Hepatocyte (in vitro differentiated cells): ENCODE results near the gene MYZAP. TPM values are rescaled to one million over a fixed set of nuclear protein-coding genes. Genes with fewer than 3 reads are reported as not detected.

Experiments used
- DNase-seq: peaks from one replicate; pipeline ENCODE4 v3.0.0-alpha.2; 2016; ENCODE audit warnings: low spot score
- H2AFZ ChIP-seq: fragments of 200-600 bp; sonication (generic); 2 replicates; pipeline ENCODE4 v1.6.0; 2016; ENCODE audit warnings: antibody characterized with exemption, mild to moderate bottlenecking
- H3K27ac ChIP-seq: fragments of 200-600 bp; sonication (generic); 2 replicates; pipeline ENCODE4 v1.5.1; 2016; ENCODE audit warnings: mild to moderate bottlenecking
- H3K27me3 ChIP-seq: fragments of 200-600 bp; sonication (generic); 2 replicates; pipeline ENCODE4 v1.6.1; 2016
- H3K36me3 ChIP-seq: fragments of 200-600 bp; sonication (generic); replicated peaks from 2 replicates; pipeline ENCODE4 v1.5.1; 2016; ENCODE audit warnings: low read depth; ENCODE audit not compliant: insufficient read depth
- H3K4me1 ChIP-seq: fragments of 200-600 bp; sonication (generic); 2 replicates; pipeline ENCODE4 v1.5.1; 2016; ENCODE audit warnings: mild to moderate bottlenecking, moderate library complexity; ENCODE audit not compliant: insufficient read depth
- H3K4me2 ChIP-seq: fragments of 200-600 bp; sonication (generic); 2 replicates; pipeline ENCODE4 v1.6.0; 2016
- H3K4me3 ChIP-seq: fragments of 200-600 bp; sonication (generic); 2 replicates; pipeline ENCODE4 v1.5.1; 2016; ENCODE audit warnings: mild to moderate bottlenecking
- H3K79me2 ChIP-seq: fragments of 200-600 bp; sonication (generic); 2 replicates; pipeline ENCODE4 v1.6.0; 2017; ENCODE audit warnings: mild to moderate bottlenecking
- H3K9me2 ChIP-seq: fragments of 200-600 bp; sonication (generic); replicated peaks from 2 replicates; pipeline ENCODE4 v1.6.0; 2017; ENCODE audit warnings: mild to moderate bottlenecking; ENCODE audit not compliant: insufficient read depth
- H3K9me3 ChIP-seq: fragments of 200-600 bp; sonication (generic); 2 replicates; pipeline ENCODE4 v1.5.1; 2016; ENCODE audit warnings: low read depth, mild to moderate bottlenecking
- H4K20me1 ChIP-seq: fragments of 200-600 bp; sonication (generic); 2 replicates; pipeline ENCODE4 v1.6.0; 2016; ENCODE audit warnings: mild to moderate bottlenecking; ENCODE audit not compliant: insufficient read depth, poor library complexity, severe bottlenecking
- EZH2 ChIP-seq: fragments of 200-600 bp; sonication (generic); IDR thresholded peaks from 2 replicates; pipeline ENCODE4 v1.6.1; 2016; ENCODE audit warnings: antibody characterized with exemption, mild to moderate bottlenecking, borderline replicate concordance
- EZH2phosphoT487 ChIP-seq: fragments of 200-600 bp; sonication (generic); IDR thresholded peaks from one replicate; pipeline ENCODE4 v1.6.1; 2018; ENCODE audit warnings: antibody characterized with exemption, mild to moderate bottlenecking, low read depth, moderate library complexity; ENCODE audit not compliant: unreplicated experiment, severe bottlenecking
- WGBS: methylation state at CpG from one replicate; pipeline ENCODE4 v1.1.6; 2016; ENCODE audit warnings: low lambda C conversion rate; ENCODE audit errors: missing lambda C conversion rate; 5-methylcytosine and 5-hydroxymethylcytosine counted together
- polyA plus RNA-seq: library from polyadenylated mRNA; unstranded; fragments of >200 nt; fragmentation: Nextera tagmentation; extraction: Ambion mirVana; gene quantifications from 2 replicates; pipeline ENCODE4 v1.2.1, GENCODE V29; 2016
- total RNA-seq: library from RNA; depleted of rRNA; stranded (reverse); fragments of >200 nt; gene quantifications from 2 replicates; pipeline ENCODE4 v1.2.3, GENCODE V29; 2014
- TF ChIP-seq, protein P1 (sequence below): fragments of 200-600 bp; sonication (generic); IDR thresholded peaks from 2 replicates; pipeline ENCODE4 v1.5.1; 2016; ENCODE audit warnings: antibody characterized with exemption, mild to moderate bottlenecking; ENCODE audit not compliant: poor library complexity

MYZAP gene
- total and polyA plus RNA-seq, 2 experiments from 2014 or later: 12.0 to 15.5 TPM

- no peak overlapping the region for H3K4me2 ChIP-seq
- no peak overlapping the region for H3K4me3 ChIP-seq
- no peaks in the 10 kb centered on the region for H3K27me3 ChIP-seq
- H3K36me3 ChIP-seq: no peaks in the 10 kb centered on the region
- H3K9me3 ChIP-seq: no peaks in the 10 kb centered on the region
- no peak overlapping the region for H2AFZ ChIP-seq
- no peak for DNase-seq
- H3K4me1 ChIP-seq: peaks cover 12% of the 10 kb centered on the region
- no peaks in the 10 kb centered on the region for H3K9me2 ChIP-seq
- no peaks in the 10 kb centered on the region for H4K20me1 ChIP-seq
- 64% methylated on average over 3 of the region's 3 CpGs for WGBS
- TF ChIP-seq EZH2: no peak
- no peak for TF ChIP-seq EZH2phosphoT487
- TF ChIP-seq, protein P1, sequence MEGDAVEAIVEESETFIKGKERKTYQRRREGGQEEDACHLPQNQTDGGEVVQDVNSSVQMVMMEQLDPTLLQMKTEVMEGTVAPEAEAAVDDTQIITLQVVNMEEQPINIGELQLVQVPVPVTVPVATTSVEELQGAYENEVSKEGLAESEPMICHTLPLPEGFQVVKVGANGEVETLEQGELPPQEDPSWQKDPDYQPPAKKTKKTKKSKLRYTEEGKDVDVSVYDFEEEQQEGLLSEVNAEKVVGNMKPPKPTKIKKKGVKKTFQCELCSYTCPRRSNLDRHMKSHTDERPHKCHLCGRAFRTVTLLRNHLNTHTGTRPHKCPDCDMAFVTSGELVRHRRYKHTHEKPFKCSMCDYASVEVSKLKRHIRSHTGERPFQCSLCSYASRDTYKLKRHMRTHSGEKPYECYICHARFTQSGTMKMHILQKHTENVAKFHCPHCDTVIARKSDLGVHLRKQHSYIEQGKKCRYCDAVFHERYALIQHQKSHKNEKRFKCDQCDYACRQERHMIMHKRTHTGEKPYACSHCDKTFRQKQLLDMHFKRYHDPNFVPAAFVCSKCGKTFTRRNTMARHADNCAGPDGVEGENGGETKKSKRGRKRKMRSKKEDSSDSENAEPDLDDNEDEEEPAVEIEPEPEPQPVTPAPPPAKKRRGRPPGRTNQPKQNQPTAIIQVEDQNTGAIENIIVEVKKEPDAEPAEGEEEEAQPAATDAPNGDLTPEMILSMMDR: no peak
- H3K79me2 ChIP-seq: no peaks in the 10 kb centered on the region
- H3K27ac ChIP-seq: peak overlapping the region; percentile 39
These were observed 20.7 kb upstream of the MYZAP start for GRCh38 chr15:57570994-57571393.

- H3K36me3 ChIP-seq: no peaks in the 10 kb centered on the region
- H3K27ac ChIP-seq: no peak overlapping the region
- no peaks in the 10 kb centered on the region for H4K20me1 ChIP-seq
- no peaks in the 10 kb centered on the region for H3K9me2 ChIP-seq
- WGBS: 92% methylated on average over 7 of the region's 7 CpGs
- TF ChIP-seq EZH2 (no peak), EZH2phosphoT487 (no peak)
- TF ChIP-seq, protein P1: no peak
- no peak for DNase-seq
- H3K4me3 ChIP-seq: no peak overlapping the region
- H2AFZ ChIP-seq: no peak overlapping the region
- no peaks in the 10 kb centered on the region for H3K9me3 ChIP-seq
- peaks cover 12% of the 10 kb centered on the region for H3K4me1 ChIP-seq
- H3K27me3 ChIP-seq: no peaks in the 10 kb centered on the region
- H3K79me2 ChIP-seq: no peaks in the 10 kb centered on the region
- H3K4me2 ChIP-seq: no peak overlapping the region
These were observed 20.0 kb upstream of the MYZAP start for GRCh38 chr15:57571725-57572124.

DNA sequence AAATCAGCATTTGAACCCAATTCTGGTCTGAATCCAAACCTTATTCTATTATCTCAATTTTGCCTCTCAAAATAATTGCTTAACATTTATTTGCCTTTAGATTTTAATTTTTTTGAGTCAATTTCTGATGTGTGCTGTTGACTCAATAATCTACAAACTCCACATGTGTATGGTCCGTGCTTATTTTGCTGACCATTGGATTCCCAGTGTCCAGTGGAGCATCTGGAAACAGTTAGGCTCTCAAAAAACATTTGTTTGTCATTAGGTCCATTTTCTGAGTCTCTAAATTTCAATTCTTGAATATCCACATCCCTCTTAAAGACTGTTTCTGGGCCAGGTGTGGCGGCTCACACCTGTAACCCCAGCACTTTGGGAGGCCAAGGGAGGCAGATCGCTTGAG is 19.2 kb upstream of the MYZAP start:
- H3K9me3 ChIP-seq: no peaks in the 10 kb centered on the region
- peaks cover 12% of the 10 kb centered on the region for H3K4me1 ChIP-seq
- H3K4me2 ChIP-seq: no peak overlapping the region
- no peaks in the 10 kb centered on the region for H3K36me3 ChIP-seq
- H3K27me3 ChIP-seq: no peaks in the 10 kb centered on the region
- TF ChIP-seq EZH2: no peak
- no peak for TF ChIP-seq EZH2phosphoT487
- TF ChIP-seq, protein P1: no peak
- no peak overlapping the region for H2AFZ ChIP-seq
- H3K27ac ChIP-seq: no peak overlapping the region
- no peak overlapping the region for H3K4me3 ChIP-seq
- 95% methylated on average over 3 of the region's 3 CpGs for WGBS
- H3K79me2 ChIP-seq: no peaks in the 10 kb centered on the region
- DNase-seq: no peak
- no peaks in the 10 kb centered on the region for H3K9me2 ChIP-seq
- H4K20me1 ChIP-seq: no peaks in the 10 kb centered on the region

DNA sequence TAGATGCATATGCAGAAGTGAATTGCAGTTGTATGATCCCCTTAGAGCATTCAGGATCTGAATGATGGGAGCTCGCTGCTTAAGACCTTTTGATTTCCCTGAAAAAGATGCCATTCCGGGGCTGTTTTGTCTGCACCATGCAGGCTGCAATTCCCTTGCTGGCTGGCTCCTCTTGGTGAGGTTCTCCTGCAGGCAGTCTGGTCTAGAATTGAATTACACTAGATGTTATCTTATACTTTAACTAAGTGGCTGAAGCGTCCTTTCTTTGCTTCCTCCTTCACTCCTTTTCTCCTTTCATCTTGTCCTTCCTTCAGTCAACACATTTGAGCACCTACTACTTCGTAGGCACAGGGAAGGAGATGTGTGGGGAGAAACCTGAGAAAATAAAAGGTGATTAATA is 18.6 kb upstream of the MYZAP start:
- Histone ChIP-seq H3K4me3 (no peak overlapping the region), H3K4me1 (peaks cover 12% of the 10 kb centered on the region), H3K79me2 (no peaks in the 10 kb centered on the region), H3K36me3 (no peaks in the 10 kb centered on the region), H2AFZ (no peak overlapping the region), H3K27me3 (no peaks in the 10 kb centered on the region), H3K4me2 (no peak overlapping the region), H3K9me2 (no peaks in the 10 kb centered on the region), H4K20me1 (no peaks in the 10 kb centered on the region), H3K9me3 (no peaks in the 10 kb centered on the region), H3K27ac (no peak overlapping the region)
- no peak for DNase-seq
- TF ChIP-seq EZH2 (no peak), EZH2phosphoT487 (no peak)
- TF ChIP-seq, protein P1: no peak
- 69% methylated on average over 4 of the region's 4 CpGs for WGBS
